B cell (primary cell): ENCODE measurements around the gene ERVMER34-1. TPM values are rescaled to one million over a fixed set of nuclear protein-coding genes. Genes with fewer than 3 reads are reported as not detected.

ENCODE experiments used
- ATAC-seq: fragments of 200-7000 bp; cut with Tn5 transposase; one replicate; pipeline ENCODE4 v1.10.0; 2021; ENCODE audit warnings: low read depth, mild to moderate bottlenecking, moderate number of reproducible peaks, moderate library complexity
- CTCF ChIA-PET: fragments of 350-600 bp; sonication (Branson Sonifier 250); formaldehyde crosslinking; loops from one replicate; lab custom pipeline; 2021; ENCODE audit warnings: antibody characterized with exemption, inconsistent platforms; lab: Charles Lee
- POLR2A ChIA-PET: fragments of 350-600 bp; sonication (Branson Sonifier 250); formaldehyde crosslinking; loops from one replicate; lab custom pipeline; 2021; ENCODE audit warnings: antibody characterized with exemption; lab: Charles Lee
- DNase-seq: peaks from one replicate; pipeline ENCODE4 v3.0.0; 2013
- H2AFZ ChIP-seq: 2 replicates; pipeline ENCODE4 v1.6.1; 2012; ENCODE audit warnings: mild to moderate bottlenecking, low read depth, low read length; ENCODE audit not compliant: insufficient read depth, poor library complexity, severe bottlenecking
- H3K27ac ChIP-seq, 2 donors: 1 replicate in 1 of 2; 2 replicates in 1 of 2; pipeline ENCODE4 v1.5.1; 2012 to 2013; ENCODE audit warnings: low read length in 2 of 2, mild to moderate bottlenecking in 2 of 2, moderate library complexity in 1 of 2
- H3K27me3 ChIP-seq, 4 experiments: fragments of 200-600 bp in 1 of 4; sonication (generic) in 1 of 4; replicated peaks in 1 of 4; 1 replicate in 2 of 4; 2 replicates in 2 of 4; pipeline versions ENCODE4 v1.6.1 to v1.7.0; 2013 to 2016; ENCODE audit warnings: low read length in 3 of 4, mild to moderate bottlenecking in 2 of 4, mixed read lengths in 1 of 4, moderate library complexity in 1 of 4; ENCODE audit not compliant: insufficient read depth in 4 of 4, control insufficient read depth in 3 of 4; ENCODE audit errors: control extremely low read depth in 1 of 4
- H3K36me3 ChIP-seq, 2 experiments: replicated peaks in 1 of 2; 1 replicate in 1 of 2; 2 replicates in 1 of 2; pipeline versions ENCODE4 v1.6.1 to v1.7.1; 2013; ENCODE audit warnings: low read length in 1 of 2; ENCODE audit not compliant: insufficient read depth in 2 of 2, control insufficient read depth in 1 of 2; ENCODE audit errors: control extremely low read depth in 1 of 2, extremely low read depth in 1 of 2
- H3K4me1 ChIP-seq, 2 donors: fragments of 200-600 bp in 1 of 2; sonication (generic) in 1 of 2; 1 replicate in 1 of 2; 2 replicates in 1 of 2; pipeline versions ENCODE4 v1.5.1 to v1.6.1; 2013 to 2017; ENCODE audit warnings: low read length in 2 of 2; ENCODE audit not compliant: control insufficient read depth in 2 of 2, insufficient read depth in 2 of 2
- H3K4me2 ChIP-seq: replicated peaks from 2 replicates; pipeline ENCODE3; 2012; ENCODE audit warnings: mild to moderate bottlenecking, low read depth, low read length; ENCODE audit not compliant: poor library complexity, severe bottlenecking
- H3K4me3 ChIP-seq, 5 experiments: fragments of 200-600 bp in 1 of 5; sonication (generic) in 1 of 5; 1 replicate in 3 of 5; 2 replicates in 2 of 5; pipeline versions ENCODE4 v1.5.1 to v1.7.0; 2011 to 2016; ENCODE audit warnings: low read length in 4 of 5, mild to moderate bottlenecking in 4 of 5, low read depth in 2 of 5, control low read depth in 1 of 5, moderate library complexity in 1 of 5; ENCODE audit not compliant: insufficient read depth in 1 of 5; ENCODE audit errors: control extremely low read depth in 1 of 5, extremely low read depth in 1 of 5
- H3K79me2 ChIP-seq: fragments of 200-600 bp; sonication (generic); one replicate; pipeline ENCODE4 v1.6.0; 2016; ENCODE audit warnings: low read length; ENCODE audit not compliant: control insufficient read depth, insufficient read depth
- H3K9ac ChIP-seq: fragments of 200-600 bp; sonication (generic); 2 replicates; pipeline ENCODE4 v1.6.1; 2017; ENCODE audit warnings: mild to moderate bottlenecking, low read length, moderate library complexity
- H3K9me3 ChIP-seq, 3 donors: one replicate each; pipeline versions ENCODE4 v1.6.1 to v1.7.1; 2013; ENCODE audit warnings: low read length in 2 of 3; ENCODE audit not compliant: control insufficient read depth in 2 of 3, insufficient read depth in 1 of 3; ENCODE audit errors: control extremely low read depth in 1 of 3
- H4K20me1 ChIP-seq: 2 replicates; pipeline ENCODE4 v1.6.0; 2012; ENCODE audit warnings: mild to moderate bottlenecking, low read length; ENCODE audit not compliant: insufficient read depth, control insufficient read depth, poor library complexity, severe bottlenecking
- H3K27ac Mint-ChIP-seq: one replicate; pipeline ENCODE4 v1.8.0; 2021; ENCODE audit warnings: mixed read lengths
- H3K27me3 Mint-ChIP-seq: one replicate; pipeline ENCODE4 v1.8.0; 2021; ENCODE audit warnings: mixed read lengths
- H3K4me1 Mint-ChIP-seq: one replicate; pipeline ENCODE4 v1.8.0; 2021; ENCODE audit warnings: mixed read lengths
- H3K4me3 Mint-ChIP-seq: one replicate; pipeline ENCODE4 v1.8.0; 2021; ENCODE audit warnings: mixed read lengths
- H3K9me3 Mint-ChIP-seq: one replicate; pipeline ENCODE4 v1.8.0; 2022; ENCODE audit warnings: mixed read lengths; ENCODE audit not compliant: insufficient read depth
- EZH2 ChIP-seq: IDR thresholded peaks from 2 replicates; pipeline ENCODE4 v1.6.1; 2012; ENCODE audit warnings: borderline replicate concordance, low read depth, mild to moderate bottlenecking, moderate library complexity, low read length; ENCODE audit not compliant: insufficient read depth, poor library complexity, severe bottlenecking
- WGBS: methylation state at CpG from one replicate; pipeline ENCODE4 v1.1.5; 2013; ENCODE audit warnings: missing lambda C conversion rate; ENCODE audit not compliant: insufficient coverage; 5-methylcytosine and 5-hydroxymethylcytosine counted together
- intact Hi-C: fragments of 100-400 bp; cut with micrococcal nuclease; formaldehyde crosslinking; loops from one replicate; pipeline ENCODE4 v1.10.0; 2022
- polyA plus RNA-seq: library from polyadenylated mRNA; depleted of rRNA; stranded (reverse); fragments of >200 nt; gene quantifications from 2 replicates; pipeline ENCODE4 v1.2.3, GENCODE V29; 2012
- small RNA-seq: library from RNA; depleted of rRNA; stranded (forward); fragments of <200 nt; gene quantifications from one replicate; pipeline ENCODE3, GENCODE V24; 2012; ENCODE audit warnings: low replicate concordance, low read depth; ENCODE audit not compliant: insufficient read length
- total RNA-seq, 2 donors: library from RNA; stranded (reverse); fragments of 120-200 nt in 1 of 2; gene quantifications; 1 replicate in 1 of 2; 2 replicates in 1 of 2; pipeline versions ENCODE4 v1.2.3 to v1.2.4, GENCODE V29; 2013 to 2022
- TF ChIP-seq, protein P1 (sequence below): fragments of 200-600 bp; IDR thresholded peaks from one replicate; pipeline ENCODE4 v1.8.0; 2022; ENCODE audit warnings: antibody characterized with exemption, mild to moderate bottlenecking

ERVMER34-1 gene
- total and polyA plus RNA-seq, 2 donors (not counting 1 experiment from before 2014, with no cell fraction given): not detected

DNA sequence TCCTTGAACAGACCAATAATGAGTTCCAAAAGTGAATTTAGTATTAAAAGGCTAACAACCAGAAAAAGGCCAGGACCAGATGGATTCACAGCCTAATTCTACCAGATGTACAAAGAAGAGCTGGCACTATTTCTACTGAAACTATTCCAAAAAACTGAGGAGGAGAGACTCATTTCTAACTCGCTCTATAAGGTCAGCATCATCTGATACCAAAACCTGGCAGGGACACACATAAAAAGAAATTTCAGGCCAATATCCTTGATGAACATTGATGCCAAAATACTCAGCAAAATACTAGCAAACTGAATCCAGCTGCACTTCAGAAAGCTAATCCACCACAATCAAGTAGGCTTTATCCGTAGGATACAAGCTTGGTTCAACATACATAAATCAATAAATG lies 56.3 kb downstream of the ERVMER34-1 start:
- Histone ChIP-seq H3K4me2 (no peak overlapping the region), H3K79me2 (no peaks in the 10 kb centered on the region), H2AFZ (no peak overlapping the region), H3K36me3 (no peaks in the 10 kb centered on the region), H3K4me3 (no peak overlapping the region), H3K27ac (no peak overlapping the region), H3K27me3 (no peaks in the 10 kb centered on the region), H3K9ac (no peak overlapping the region), H3K9me3 (peaks cover 3 to 23% (median 11%) of the 10 kb centered on the region in 3 donors), H4K20me1 (no peaks in the 10 kb centered on the region), H3K4me1 (no peaks in the 10 kb centered on the region)
- CTCF ChIA-PET: no interaction called here
- H3K27ac Mint-ChIP-seq: no peak overlapping the region
- POLR2A ChIA-PET: no interaction called here
- DNase-seq (no peak), ATAC-seq (no peak)
- peaks cover 4% of the 10 kb centered on the region for H3K4me1 Mint-ChIP-seq
- no peak overlapping the region for H3K4me3 Mint-ChIP-seq
- 100% methylated on average over 2 of the region's 2 CpGs for WGBS
- TF ChIP-seq, protein P1, sequence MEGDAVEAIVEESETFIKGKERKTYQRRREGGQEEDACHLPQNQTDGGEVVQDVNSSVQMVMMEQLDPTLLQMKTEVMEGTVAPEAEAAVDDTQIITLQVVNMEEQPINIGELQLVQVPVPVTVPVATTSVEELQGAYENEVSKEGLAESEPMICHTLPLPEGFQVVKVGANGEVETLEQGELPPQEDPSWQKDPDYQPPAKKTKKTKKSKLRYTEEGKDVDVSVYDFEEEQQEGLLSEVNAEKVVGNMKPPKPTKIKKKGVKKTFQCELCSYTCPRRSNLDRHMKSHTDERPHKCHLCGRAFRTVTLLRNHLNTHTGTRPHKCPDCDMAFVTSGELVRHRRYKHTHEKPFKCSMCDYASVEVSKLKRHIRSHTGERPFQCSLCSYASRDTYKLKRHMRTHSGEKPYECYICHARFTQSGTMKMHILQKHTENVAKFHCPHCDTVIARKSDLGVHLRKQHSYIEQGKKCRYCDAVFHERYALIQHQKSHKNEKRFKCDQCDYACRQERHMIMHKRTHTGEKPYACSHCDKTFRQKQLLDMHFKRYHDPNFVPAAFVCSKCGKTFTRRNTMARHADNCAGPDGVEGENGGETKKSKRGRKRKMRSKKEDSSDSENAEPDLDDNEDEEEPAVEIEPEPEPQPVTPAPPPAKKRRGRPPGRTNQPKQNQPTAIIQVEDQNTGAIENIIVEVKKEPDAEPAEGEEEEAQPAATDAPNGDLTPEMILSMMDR: no peak
- no peak for TF ChIP-seq EZH2
- H3K27me3 Mint-ChIP-seq: no peaks in the 10 kb centered on the region
- intact Hi-C loops: no loop called here
- peaks cover 15% of the 10 kb centered on the region for H3K9me3 Mint-ChIP-seq

DNA sequence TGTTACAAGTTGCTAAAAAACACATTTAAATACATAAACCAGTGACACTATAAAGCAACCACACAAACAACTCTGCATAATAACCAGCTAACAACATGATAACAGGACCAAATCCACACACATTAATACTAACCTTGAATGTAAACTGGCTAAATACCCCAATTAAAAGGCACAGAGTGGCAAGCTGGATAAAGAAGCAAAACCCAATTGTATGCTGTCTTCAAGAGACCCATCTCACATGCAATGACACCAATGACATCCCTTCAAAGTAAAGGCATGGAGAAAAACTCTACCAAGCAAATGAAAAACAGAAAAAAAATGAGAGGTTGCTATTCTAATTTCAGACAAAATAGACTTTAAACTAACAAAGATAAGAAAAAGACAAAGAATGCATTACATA lies 57.7 kb downstream of the ERVMER34-1 start:
- no peak overlapping the region for H3K4me2 ChIP-seq
- H2AFZ ChIP-seq: no peak overlapping the region
- H3K4me3 ChIP-seq: no peak overlapping the region
- DNase-seq (no peak), ATAC-seq (no peak)
- no peaks in the 10 kb centered on the region for H4K20me1 ChIP-seq
- ChIA-PET POLR2A (no interaction called here), CTCF (no interaction called here)
- no peak overlapping the region for H3K27ac ChIP-seq
- Mint-ChIP-seq H3K27ac (no peak overlapping the region), H3K4me3 (no peak overlapping the region), H3K4me1 (peaks cover 4% of the 10 kb centered on the region), H3K9me3 (peaks cover 15% of the 10 kb centered on the region), H3K27me3 (no peaks in the 10 kb centered on the region)
- H3K9me3 ChIP-seq: peaks cover 3 to 23% (median 11%) of the 10 kb centered on the region in 3 donors
- H3K27me3 ChIP-seq: no peaks in the 10 kb centered on the region
- H3K36me3 ChIP-seq: no peaks in the 10 kb centered on the region
- no peaks in the 10 kb centered on the region for H3K79me2 ChIP-seq
- intact Hi-C loops: no loop called here
- TF ChIP-seq, protein P1: no peak
- no peak for TF ChIP-seq EZH2
- no peak overlapping the region for H3K9ac ChIP-seq
- H3K4me1 ChIP-seq: no peaks in the 10 kb centered on the region

Small RNAs within 50 kb of the gene (small RNA-seq; reads per million reads assigned to genes)
- 2.8 reads per million, percentile 42 among the genes with 10 or more reads in this experiment for gene MIR4449
- gene RF00019: not detected
- gene RF00568: not detected
- gene SNORA26: 88.4 reads per million, percentile 94 among the genes with 10 or more reads in this experiment

Other genes starting within 250 kb of the ERVMER34-1 start
- 10.0 and 11.8 TPM in 2 replicates for gene USP46, start 92.1 kb downstream of the ERVMER34-1 start, total RNA-seq
- gene USP46, start 92.1 kb downstream of the ERVMER34-1 start, polyA plus RNA-seq: 1.8 and 2.0 TPM in 2 replicates
- 1.2 and 1.3 TPM in 2 replicates for gene RASL11B, start 110.9 kb upstream of the ERVMER34-1 start, total RNA-seq
- gene RASL11B, start 110.9 kb upstream of the ERVMER34-1 start, polyA plus RNA-seq: 0.17 and 0.36 TPM in 2 replicates